Measurements from ENCODE around the gene OR52N4. TPM values are rescaled to one million over a fixed set of nuclear protein-coding genes. Genes with fewer than 3 reads are reported as not detected.

The OR52N4 gene
- total and polyA plus RNA-seq, 2 experiments from 2014 or later, result 0.43 TPM; not detected in 1

GRCh38 chr11:5736396-5736795 lies 17.6 kb upstream of the OR52N4 start, which contains the start of gene OR56B1:
TSS of gene OR56B1 (plus strand) at chr11:5736448. CDS start at chr11:5736517, 69 bp downstream.
- Histone ChIP-seq H3F3A (ENCODE audit: insufficient read depth) (no peaks in the 10 kb centered on the region), H3K4me1 (ENCODE audit: insufficient read depth) (peaks cover 6% of the 10 kb centered on the region; the same call in 1 of the 2 replicates), H3K9ac (no peak within 1 kb of the TSS), H3K79me2 (ENCODE audit: insufficient read depth) (no peaks in the 10 kb centered on the region), H3K27ac (no peak within 1 kb of the TSS), H3K9me3 (ENCODE audit: low read depth) (no peaks in the 10 kb centered on the region), H2AFZ (no peak within 1 kb of the TSS), H3K27me3 (replicated peaks; ENCODE audit: insufficient read depth) (no peaks in the 10 kb centered on the region), H3K9me2 (ENCODE audit: insufficient read depth) (no peaks in the 10 kb centered on the region), H3K36me3 (ENCODE audit: low read depth) (no peaks in the 10 kb centered on the region), H4K20me1 (ENCODE audit: insufficient read depth) (no peaks in the 10 kb centered on the region), H3K4me3 (no peak within 1 kb of the TSS), H3K4me2 (ENCODE audit: unreplicated experiment) (no peak within 1 kb of the TSS)
- in situ Hi-C loops (cut with MboI), result no loop called here
- TF ChIP-seq EZH2phosphoT487 (IDR thresholded peaks at IDR 0.05; ENCODE audit: insufficient read depth, low read depth) (no peak), EZH2 (IDR thresholded peaks at IDR 0.05; ENCODE audit: insufficient read depth, poor library complexity, severe bottlenecking) (no peak)
- peak; percentile 18 for DNase-seq
- 50 to 72% methylated on average over 1 of the region's 1 CpG for WGBS, 2 experiments (ENCODE audit: low coverage in 1 of 2, low lambda C conversion rate in 2 of 2, missing lambda C conversion rate in 2 of 2)

GRCh38 chr11:5737091-5737490 lies 17.0 kb upstream of the OR52N4 start:
- H3K4me1 ChIP-seq (ENCODE audit: insufficient read depth), result peaks cover 6% of the 10 kb centered on the region; the same call in 1 of the 2 replicates
- H4K20me1 ChIP-seq (ENCODE audit: insufficient read depth), result no peaks in the 10 kb centered on the region
- H3K36me3 ChIP-seq (ENCODE audit: low read depth), result no peaks in the 10 kb centered on the region
- no peak overlapping the region for H3K9ac ChIP-seq
- no peaks in the 10 kb centered on the region for H3K79me2 ChIP-seq (ENCODE audit: insufficient read depth)
- H3K4me3 ChIP-seq, result no peak overlapping the region
- TF ChIP-seq EZH2 (IDR thresholded peaks at IDR 0.05; ENCODE audit: insufficient read depth, poor library complexity, severe bottlenecking), result no peak
- in situ Hi-C loops (cut with MboI), result no loop called here
- H3K27me3 ChIP-seq (replicated peaks; ENCODE audit: insufficient read depth), result no peaks in the 10 kb centered on the region
- H3K9me3 ChIP-seq (ENCODE audit: low read depth), result no peaks in the 10 kb centered on the region
- H3F3A ChIP-seq (ENCODE audit: insufficient read depth), result no peaks in the 10 kb centered on the region
- no peak overlapping the region for H2AFZ ChIP-seq
- no peak overlapping the region for H3K27ac ChIP-seq
- no peak overlapping the region for H3K4me2 ChIP-seq (ENCODE audit: unreplicated experiment)
- no peaks in the 10 kb centered on the region for H3K9me2 ChIP-seq (ENCODE audit: insufficient read depth)
- peak; percentile 24 for DNase-seq

GRCh38 chr11:5737670-5738392 lies 16.2 kb upstream of the OR52N4 start:
- Histone ChIP-seq H3F3A (ENCODE audit: insufficient read depth) (no peaks in the 10 kb centered on the region), H3K4me3 (no peak overlapping the region), H3K27me3 (replicated peaks; ENCODE audit: insufficient read depth) (no peaks in the 10 kb centered on the region), H3K9me3 (ENCODE audit: low read depth) (no peaks in the 10 kb centered on the region), H3K9ac (no peak overlapping the region), H3K79me2 (ENCODE audit: insufficient read depth) (no peaks in the 10 kb centered on the region), H4K20me1 (ENCODE audit: insufficient read depth) (no peaks in the 10 kb centered on the region), H3K27ac (no peak overlapping the region), H2AFZ (no peak overlapping the region), H3K36me3 (ENCODE audit: low read depth) (no peaks in the 10 kb centered on the region), H3K9me2 (ENCODE audit: insufficient read depth) (no peaks in the 10 kb centered on the region), H3K4me1 (ENCODE audit: insufficient read depth) (peaks cover 6% of the 10 kb centered on the region; the same call in 1 of the 2 replicates), H3K4me2 (ENCODE audit: unreplicated experiment) (no peak overlapping the region)
- WGBS, 2 experiments (ENCODE audit: low coverage in 1 of 2, low lambda C conversion rate in 2 of 2, missing lambda C conversion rate in 2 of 2), result 69% methylated on average over 6 of the region's 6 CpGs
- TF ChIP-seq EZH2phosphoT487 (IDR thresholded peaks at IDR 0.05; ENCODE audit: insufficient read depth, low read depth), result no peak
- no peak for TF ChIP-seq EZH2 (IDR thresholded peaks at IDR 0.05; ENCODE audit: insufficient read depth, poor library complexity, severe bottlenecking)
- DNase-seq, result peak; percentile 7
- in situ Hi-C loops (cut with MboI), result no loop called here

GRCh38 chr11:5738431-5738830 lies 15.6 kb upstream of the OR52N4 start:
- peaks cover 6% of the 10 kb centered on the region; the same call in 1 of the 2 replicates for H3K4me1 ChIP-seq (ENCODE audit: insufficient read depth)
- no peaks in the 10 kb centered on the region for H4K20me1 ChIP-seq (ENCODE audit: insufficient read depth)
- H3K36me3 ChIP-seq (ENCODE audit: low read depth), result no peaks in the 10 kb centered on the region
- no peaks in the 10 kb centered on the region for H3K9me3 ChIP-seq (ENCODE audit: low read depth)
- DNase-seq, result no peak
- no peaks in the 10 kb centered on the region for H3K9me2 ChIP-seq (ENCODE audit: insufficient read depth)
- no peaks in the 10 kb centered on the region for H3K79me2 ChIP-seq (ENCODE audit: insufficient read depth)
- H3K27me3 ChIP-seq (replicated peaks; ENCODE audit: insufficient read depth), result no peaks in the 10 kb centered on the region
- no peaks in the 10 kb centered on the region for H3F3A ChIP-seq (ENCODE audit: insufficient read depth)
- 53 to 60% methylated on average over 1 of the region's 1 CpG for WGBS, 2 experiments (ENCODE audit: low coverage in 1 of 2, low lambda C conversion rate in 2 of 2, missing lambda C conversion rate in 2 of 2)
- H3K4me2 ChIP-seq (ENCODE audit: unreplicated experiment), result no peak overlapping the region
- H3K27ac ChIP-seq, result no peak overlapping the region
- no peak overlapping the region for H3K4me3 ChIP-seq
- no peak overlapping the region for H3K9ac ChIP-seq
- in situ Hi-C loops (cut with MboI), result no loop called here
- no peak overlapping the region for H2AFZ ChIP-seq
- TF ChIP-seq EZH2phosphoT487 (IDR thresholded peaks at IDR 0.05; ENCODE audit: insufficient read depth, low read depth), result no peak

All from GM23248 (cell line).